ENCODE results near the gene RARA. TPM values are rescaled to one million over a fixed set of nuclear protein-coding genes. Genes with fewer than 3 reads are reported as not detected.

The RARA gene
- total RNA-seq, 1 donor from 2014 or later, result 18.6 TPM

GRCh38 chr17:40340327-40340726 is 31.3 kb downstream of the RARA start:
- intact Hi-C loops (cut with micrococcal nuclease), result no loop called here

GRCh38 chr17:40340880-40341807 is 32.2 kb downstream of the RARA start:
- ATAC-seq (peak; percentile 73), DNase-seq (peak; percentile 95)
- intact Hi-C loops (cut with micrococcal nuclease), result no loop called here

More at GRCh38 chr17:40340327-40340726, 31.3 kb downstream of the RARA start:
- ATAC-seq, result no peak
- DNase-seq, result no peak

GRCh38 chr17:40341808-40342503 is 33.0 kb downstream of the RARA start:
- DNase-seq, result peak; percentile 88
- intact Hi-C loops (cut with micrococcal nuclease), result no loop called here
- ATAC-seq, result peak; percentile 70

GRCh38 chr17:40342504-40343218 is 33.7 kb downstream of the RARA start:
- intact Hi-C loops (cut with micrococcal nuclease), result no loop called here
- ATAC-seq (no peak), DNase-seq (peak; percentile 34)

GRCh38 chr17:40343219-40344119 is 34.5 kb downstream of the RARA start:
- intact Hi-C loops (cut with micrococcal nuclease), result no loop called here
- ATAC-seq (no peak), DNase-seq (peak; percentile 65)

- DNase-seq, result no peak
- intact Hi-C loops (cut with micrococcal nuclease), result no loop called here
- ATAC-seq, result peak; percentile 2
Observed at GRCh38 chr17:40344421-40345160, 35.6 kb downstream of the RARA start.

- intact Hi-C loops (cut with micrococcal nuclease), result no loop called here
- peak; percentile 16 for ATAC-seq
- peak; percentile 86 for DNase-seq
Observed at GRCh38 chr17:40345161-40345993, 36.4 kb downstream of the RARA start.

GRCh38 chr17:40345994-40346764 is 37.2 kb downstream of the RARA start:
- DNase-seq, result no peak
- intact Hi-C loops (cut with micrococcal nuclease), result no loop called here
- no peak for ATAC-seq

GRCh38 chr17:40346765-40347158 is 37.8 kb downstream of the RARA start:
- intact Hi-C loops (cut with micrococcal nuclease), result no loop called here
- ATAC-seq (no peak), DNase-seq (no peak)

- ATAC-seq (no peak), DNase-seq (peak; percentile 52)
- intact Hi-C loops (cut with micrococcal nuclease), result no loop called here
Observed at GRCh38 chr17:40347319-40348135, 38.5 kb downstream of the RARA start.

GRCh38 chr17:40348136-40348504 is 39.1 kb downstream of the RARA start:
- ATAC-seq (no peak), DNase-seq (peak; percentile 34)
- intact Hi-C loops (cut with micrococcal nuclease), result no loop called here

- peak; percentile 89 for DNase-seq
- intact Hi-C loops (cut with micrococcal nuclease), result no loop called here
- peak; percentile 69 for ATAC-seq
Observed at GRCh38 chr17:40348562-40349476, 39.8 kb downstream of the RARA start.

GRCh38 chr17:40349477-40349894 is 40.5 kb downstream of the RARA start:
- DNase-seq (peak; percentile 66), ATAC-seq (peak; percentile 44)
- intact Hi-C loops (cut with micrococcal nuclease), result no loop called here

- intact Hi-C loops (cut with micrococcal nuclease), result loop anchor here (5.0 kb wide), 1 partner anchor 48 kb away; no protein-coding TSS in a partner anchor
- peak; percentile 52 for DNase-seq
- no peak for ATAC-seq
Observed at GRCh38 chr17:40349895-40350688, 41.1 kb downstream of the RARA start.

Measured in left ventricle myocardium superior (tissue), 1 donor.